GM10266 (cell line): Measurements from ENCODE around the gene NOA1.
A peak's percentile ranks its signal among the peaks of the same experiment; 100 is the strongest.

Experiments
- DNase-seq: peaks from one replicate; pipeline ENCODE4 v3.0.0; 2012; ENCODE audit errors: extremely low spot score
- CTCF ChIP-seq: IDR thresholded peaks from 2 replicates; pipeline ENCODE4 v1.5.1; 2012; ENCODE audit warnings: mild to moderate bottlenecking, low read depth; ENCODE audit not compliant: control insufficient read depth, insufficient read depth; ENCODE audit errors: missing control alignments

The NOA1 gene

GRCh38 chr4:56977321-56978012 is at the start of gene NOA1:
NOA1 (minus strand) TSS chr4:56977606; CDS start chr4:56977585, 21 bp downstream.
- no peak for TF ChIP-seq CTCF
- DNase-seq, result peak; percentile 95

- no peak for DNase-seq
- TF ChIP-seq CTCF, result no peak
These were observed 45.7 kb upstream of the NOA1 start for GRCh38 chr4:57023104-57023503.

GRCh38 chr4:57020467-57021101 is 43.2 kb upstream of the NOA1 start:
- no peak for DNase-seq
- TF ChIP-seq CTCF, result no peak

- DNase-seq, result no peak
- TF ChIP-seq CTCF, result no peak
These were observed 41.6 kb upstream of the NOA1 start for GRCh38 chr4:57018980-57019379.

GRCh38 chr4:57013543-57014120 is 36.2 kb upstream of the NOA1 start:
- no peak for TF ChIP-seq CTCF
- DNase-seq, result no peak

- DNase-seq, result no peak
- TF ChIP-seq CTCF, result no peak
These were observed 22.3 kb upstream of the NOA1 start for GRCh38 chr4:56999751-57000150.

- no peak for TF ChIP-seq CTCF
- DNase-seq, result no peak
These were observed 18.1 kb upstream of the NOA1 start for GRCh38 chr4:56995525-56995924.
